OCI-LY7 (cell line): ENCODE measurements around the gene EVI5L. TPM values are rescaled to one million over a fixed set of nuclear protein-coding genes. Genes with fewer than 3 reads are reported as not detected.

Experiments
- BruUV-seq: library from RNA; stranded (reverse); fragments of 400-500 nt; replicated peaks from 2 replicates; lab custom pipeline; 2021; lab: Mats Ljungman, UMichigan
- CTCF ChIA-PET: fragments of 300-600 bp; sonication (Branson Sonifier 250); formaldehyde crosslinking; loops from one replicate; lab custom pipeline; 2022; ENCODE audit warnings: antibody characterized with exemption; ENCODE audit not compliant: unreplicated experiment; lab: Charles Lee
- POLR2A ChIA-PET: fragments of 300-600 bp; sonication (Branson Sonifier 250); formaldehyde crosslinking; loops from one replicate; lab custom pipeline; 2022; ENCODE audit warnings: antibody characterized with exemption; lab: Charles Lee
- DNase-seq: peaks from one replicate; pipeline ENCODE4 v3.0.0-alpha.2; 2015; ENCODE audit warnings: low spot score
- H2AFZ ChIP-seq: fragments of 200-600 bp; sonication (generic), shearing (Covaris generic); 2 replicates; pipeline ENCODE4 v1.6.1; 2014; ENCODE audit warnings: mild to moderate bottlenecking, antibody characterized with exemption, low read length, moderate library complexity
- H3K27ac ChIP-seq: fragments of 200-600 bp; sonication (generic); 2 replicates; pipeline ENCODE4 v1.5.1; 2014; ENCODE audit warnings: mixed run types, low read depth, mild to moderate bottlenecking, moderate library complexity, low read length, inconsistent platforms; ENCODE audit not compliant: poor library complexity, severe bottlenecking
- H3K36me3 ChIP-seq: fragments of 200-600 bp; sonication (generic); 2 replicates; pipeline ENCODE4 v1.6.1; 2014; ENCODE audit warnings: mild to moderate bottlenecking, antibody characterized with exemption, low read length, moderate library complexity, mixed read lengths; ENCODE audit not compliant: insufficient read depth
- H3K4me1 ChIP-seq: fragments of 200-600 bp; sonication (generic); 2 replicates; pipeline ENCODE4 v1.5.1; 2014; ENCODE audit warnings: mild to moderate bottlenecking, low read length; ENCODE audit not compliant: insufficient read depth, poor library complexity, severe bottlenecking
- H3K4me2 ChIP-seq: fragments of 200-600 bp; sonication (generic); 2 replicates; pipeline ENCODE4 v1.6.1; 2014; ENCODE audit warnings: mild to moderate bottlenecking, low read length
- H3K4me3 ChIP-seq: fragments of 200-600 bp; sonication (generic); 2 replicates; pipeline ENCODE4 v1.5.1; 2014; ENCODE audit warnings: mild to moderate bottlenecking, low read depth, low read length; ENCODE audit not compliant: poor library complexity, severe bottlenecking
- H3K79me2 ChIP-seq: fragments of 200-600 bp; sonication (generic); 2 replicates; pipeline ENCODE4 v1.6.1; 2016; ENCODE audit warnings: low read depth, mild to moderate bottlenecking, low read length, moderate library complexity, mixed read lengths; ENCODE audit not compliant: insufficient read depth
- H3K9me2 ChIP-seq: fragments of 200-600 bp; sonication (generic); 2 replicates; pipeline ENCODE4 v1.6.1; 2016; ENCODE audit warnings: mild to moderate bottlenecking, low read length, mixed read lengths; ENCODE audit not compliant: insufficient read depth
- H3K9me3 ChIP-seq: fragments of 200-600 bp; sonication (generic); 2 replicates; pipeline ENCODE4 v1.6.1; 2014; ENCODE audit warnings: mild to moderate bottlenecking, mixed run types, low read length, mixed read lengths
- H4K20me1 ChIP-seq: fragments of 200-600 bp; sonication (generic); 2 replicates; pipeline ENCODE4 v1.6.1; 2014; ENCODE audit warnings: mild to moderate bottlenecking, antibody characterized with exemption, low read length, moderate library complexity, mixed read lengths; ENCODE audit not compliant: insufficient read depth
- CTCF ChIP-seq: fragments of 200-600 bp; sonication (generic); conservative IDR thresholded peaks from 2 replicates; pipeline ENCODE4 v1.5.1; 2014; ENCODE audit warnings: mild to moderate bottlenecking, antibody characterized with exemption, low read length, moderate library complexity, mixed read lengths
- EZH2phosphoT487 ChIP-seq: fragments of 200-600 bp; sonication (generic); IDR thresholded peaks from 2 replicates; pipeline ENCODE4 v1.6.1; 2018; ENCODE audit warnings: low read depth, borderline replicate concordance, mild to moderate bottlenecking, mixed run types, antibody characterized with exemption, low read length, moderate library complexity, mixed read lengths
- intact Hi-C: fragments of 100-400 bp; cut with micrococcal nuclease; formaldehyde crosslinking; loops from one replicate; pipeline ENCODE4 v1.10.0; 2022; ENCODE audit not compliant: unreplicated experiment
- total RNA-seq, 2 experiments: library from RNA; depleted of rRNA in 1 of 2; stranded (reverse); fragments of >200 nt in 1 of 2; shearing (Covaris generic) in 1 of 2; gene quantifications; 2 replicates each; pipeline ENCODE4 v1.2.3, GENCODE V29; 2014 to 2022

EVI5L gene
- total RNA-seq, 2 experiments from 2014 or later, result 2.7 to 5.5 TPM

- Histone ChIP-seq H3K36me3 (no peaks in the 10 kb centered on the region), H3K9me2 (no peaks in the 10 kb centered on the region), H3K4me3 (no peak overlapping the region), H3K9me3 (no peaks in the 10 kb centered on the region), H3K79me2 (no peaks in the 10 kb centered on the region), H2AFZ (no peak overlapping the region), H3K4me2 (no peak overlapping the region), H3K4me1 (peaks cover 17% of the 10 kb centered on the region), H4K20me1 (no peaks in the 10 kb centered on the region), H3K27ac (no peak overlapping the region)
- intact Hi-C loops, result no loop called here
- no peak for DNase-seq
- ChIA-PET POLR2A (interaction anchor here (0.6 kb wide), 1 partner anchor 654 kb away, joined by 3 read pairs; no protein-coding TSS in a partner anchor), CTCF (no interaction called here)
- TF ChIP-seq CTCF (no peak), EZH2phosphoT487 (no peak)
- no TSS peak for BruUV-seq
These were observed 30.1 kb downstream of the EVI5L start for GRCh38 chr19:7859831-7860713.

DNA sequence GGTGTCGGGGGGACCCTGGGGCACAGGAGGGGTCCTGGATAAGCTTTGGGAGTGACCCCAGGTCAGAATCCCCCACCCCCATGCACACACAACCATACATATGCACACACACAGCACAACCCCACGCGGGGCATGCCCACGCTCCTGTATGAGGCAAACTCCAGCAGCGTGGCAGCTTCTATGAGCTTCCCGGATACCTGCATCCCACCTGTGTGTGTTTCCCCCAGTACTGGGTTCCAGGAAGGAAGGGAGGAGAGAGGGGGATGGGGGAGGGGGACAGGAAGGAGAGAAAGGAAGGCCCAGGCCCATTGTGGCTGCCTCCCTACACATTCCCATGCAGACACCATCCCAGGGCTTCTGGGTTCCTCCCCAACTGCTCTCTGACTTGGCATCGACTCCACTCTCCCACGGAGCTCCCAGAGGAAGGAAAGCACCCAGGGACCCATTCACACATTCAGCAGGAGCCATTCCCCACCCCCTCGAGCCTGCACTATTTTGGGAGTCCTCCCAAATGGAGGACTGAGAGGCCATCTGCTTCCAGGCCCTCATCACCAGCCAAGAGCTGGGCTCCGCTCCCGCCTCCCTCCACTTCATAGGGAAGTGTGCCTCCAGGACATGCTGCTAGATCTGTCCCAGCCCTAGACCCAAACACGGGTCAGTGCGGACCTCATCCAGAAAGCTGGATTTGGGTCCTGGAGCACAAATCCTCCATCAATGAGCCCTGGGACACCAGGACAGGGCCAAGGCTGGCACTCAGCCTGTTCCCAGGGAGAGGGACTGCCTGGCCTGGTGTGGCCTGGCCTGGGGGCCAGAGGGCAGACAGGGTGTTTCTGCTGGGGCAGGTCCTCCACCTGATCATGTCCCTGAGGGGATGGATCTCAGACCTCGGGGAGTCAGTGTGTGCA, 30.9 kb downstream of the EVI5L start:
- H2AFZ ChIP-seq, result no peak overlapping the region
- POLR2A ChIA-PET, result interaction anchor here (0.6 kb wide), 1 partner anchor 653 kb away, joined by 3 read pairs; no protein-coding TSS in a partner anchor
- CTCF ChIA-PET, result no interaction called here
- no peaks in the 10 kb centered on the region for H3K36me3 ChIP-seq
- H3K9me2 ChIP-seq, result no peaks in the 10 kb centered on the region
- TF ChIP-seq CTCF (no peak), EZH2phosphoT487 (no peak)
- H4K20me1 ChIP-seq, result no peaks in the 10 kb centered on the region
- peaks cover 17% of the 10 kb centered on the region for H3K4me1 ChIP-seq
- intact Hi-C loops, result no loop called here
- no peak overlapping the region for H3K27ac ChIP-seq
- H3K4me3 ChIP-seq, result no peak overlapping the region
- no peaks in the 10 kb centered on the region for H3K9me3 ChIP-seq
- no TSS peak for BruUV-seq
- H3K4me2 ChIP-seq, result no peak overlapping the region
- no peaks in the 10 kb centered on the region for H3K79me2 ChIP-seq
- no peak for DNase-seq
